Fibroblast of gingiva (primary cell): ENCODE measurements around the gene NHLH2.

Experiments
- DNase-seq: peaks from one replicate; pipeline ENCODE4 v3.0.0-alpha.2; 2011; ENCODE audit warnings: low read depth

The NHLH2 gene

GRCh38 chr1:115840605-115841460 is at the start of gene NHLH2:
TSS of gene NHLH2 (minus strand) at chr1:115841126. CDS start at chr1:115838372, 2,754 bp downstream.
- DNase-seq = no peak

- no peak for DNase-seq
Measured at GRCh38 chr1:115890580-115890979, 49.7 kb upstream of the NHLH2 start.

DNA sequence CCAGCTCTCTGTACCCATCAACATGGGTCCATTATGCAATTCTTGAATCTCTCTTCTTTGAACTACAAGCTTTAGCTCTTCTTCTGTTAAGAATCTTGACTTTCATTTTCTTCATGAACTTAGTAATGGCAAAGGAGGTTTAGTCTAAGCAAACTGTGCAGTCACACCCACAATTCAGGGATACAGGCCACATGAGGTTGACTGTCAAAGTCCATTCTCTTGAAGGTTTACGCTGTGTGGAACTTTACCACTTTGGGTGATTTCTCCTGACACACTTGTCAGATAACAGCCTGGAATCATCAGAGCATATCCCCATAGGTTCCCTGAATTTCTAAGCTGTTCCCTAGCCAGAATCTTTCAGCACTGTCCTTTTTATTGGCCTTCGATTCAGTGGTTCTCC is 48.0 kb upstream of the NHLH2 start:
- no peak for DNase-seq

GRCh38 chr1:115882913-115883902 is 42.3 kb upstream of the NHLH2 start:
- no peak for DNase-seq

GRCh38 chr1:115880981-115881672 is 40.2 kb upstream of the NHLH2 start:
- no peak for DNase-seq

DNA sequence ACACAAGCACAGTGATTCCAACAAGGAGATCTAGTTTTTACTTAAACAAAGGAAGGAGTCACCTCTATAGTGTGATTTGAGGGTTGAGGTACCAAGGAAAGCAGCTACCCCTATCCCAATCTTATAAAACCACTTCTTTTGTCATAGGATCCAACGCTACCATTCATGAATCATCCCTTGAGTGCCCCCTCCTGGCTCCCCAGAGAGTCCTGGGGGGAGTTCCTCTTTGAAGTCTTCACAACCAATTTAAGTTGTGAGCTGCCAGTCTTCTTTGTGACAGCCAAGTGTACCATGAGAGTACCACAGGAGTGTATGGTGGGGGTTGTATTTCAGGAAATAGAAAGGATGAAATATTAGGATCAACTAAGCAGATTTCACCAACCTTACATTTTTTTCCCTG is 39.1 kb upstream of the NHLH2 start:
- no peak for DNase-seq

DNA sequence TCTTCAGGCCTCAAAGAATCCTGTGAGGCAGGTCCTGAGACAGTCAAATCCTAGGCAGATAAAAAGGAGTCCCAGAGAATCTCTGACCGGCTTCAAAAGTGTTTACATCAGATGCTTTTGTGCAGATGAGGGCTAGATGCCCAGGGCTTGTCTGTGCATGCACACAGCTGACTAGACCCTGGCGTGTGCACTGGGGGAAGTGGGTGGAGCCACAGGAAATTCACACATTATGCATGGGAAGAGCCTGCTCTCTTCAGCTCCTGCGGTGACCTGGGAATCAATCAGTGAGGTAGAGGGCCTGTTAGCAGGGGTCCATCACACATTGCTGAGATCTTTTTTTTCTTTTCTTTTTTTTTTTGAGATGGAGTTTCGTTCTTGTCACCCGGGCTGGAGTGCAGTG is 36.6 kb upstream of the NHLH2 start:
- no peak for DNase-seq

DNA sequence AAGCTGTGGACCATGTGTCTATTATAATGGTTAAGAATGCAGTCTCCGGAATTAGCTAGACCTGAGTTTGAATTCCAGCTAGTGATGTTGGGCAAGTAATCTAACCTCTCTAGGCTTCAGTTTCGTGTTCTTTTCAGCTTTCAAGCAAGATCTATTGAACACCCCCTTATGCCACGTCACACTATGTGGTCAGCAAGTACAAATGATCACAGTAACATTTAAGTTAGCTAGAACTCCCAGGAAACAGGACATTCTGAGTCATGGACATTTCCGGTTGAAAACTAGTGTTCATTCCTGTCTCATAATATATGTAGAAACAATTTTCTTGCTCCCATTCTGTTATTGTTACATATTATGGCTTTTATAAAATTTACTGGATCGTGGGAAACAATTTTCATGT is 34.0 kb upstream of the NHLH2 start:
- DNase-seq = no peak

DNA sequence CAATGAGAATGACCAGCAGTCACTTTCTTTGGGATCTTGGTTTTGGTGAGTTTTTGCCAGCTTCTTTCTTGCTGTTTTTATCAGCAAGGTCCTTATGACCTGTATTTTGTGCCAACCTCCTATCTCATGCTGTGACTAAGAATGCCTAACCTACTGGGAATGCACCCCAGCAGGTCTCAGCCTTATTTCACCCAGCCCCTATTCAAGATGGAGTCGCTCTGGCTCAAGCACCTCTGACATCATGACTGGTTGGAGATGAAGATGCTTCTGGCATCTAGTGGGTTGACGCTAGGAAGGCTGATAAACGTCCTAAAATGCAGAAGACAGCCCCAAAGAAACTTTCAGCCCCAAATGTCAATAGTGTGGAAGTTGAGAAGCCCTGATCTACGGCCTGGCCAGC is 33.6 kb upstream of the NHLH2 start:
- DNase-seq = no peak

- DNase-seq = no peak
Measured at GRCh38 chr1:115873184-115873583, 32.3 kb upstream of the NHLH2 start.

DNA sequence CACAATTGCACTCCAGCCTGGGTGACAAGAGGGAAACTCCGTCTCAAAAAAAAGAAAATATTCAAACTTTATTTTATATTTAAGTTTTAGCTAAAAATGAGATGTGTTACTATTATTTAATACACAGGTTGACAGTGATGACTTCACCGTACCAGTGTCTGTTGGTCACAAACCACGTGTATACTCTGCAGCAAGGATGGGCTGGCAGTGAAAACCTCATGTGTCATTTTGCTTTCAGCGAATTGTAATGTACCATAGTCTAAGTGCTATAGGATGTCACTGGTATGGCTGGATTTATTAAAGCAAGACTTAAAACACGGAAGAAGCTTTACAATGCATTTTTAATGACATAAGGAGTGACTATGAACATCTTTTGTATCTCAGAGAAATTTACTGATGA is 28.1 kb upstream of the NHLH2 start:
- no peak for DNase-seq

GRCh38 chr1:115867216-115867615 is 26.3 kb upstream of the NHLH2 start:
- no peak for DNase-seq

- no peak for DNase-seq
Measured at GRCh38 chr1:115865704-115866380, 24.9 kb upstream of the NHLH2 start.

GRCh38 chr1:115862403-115862802 is 21.5 kb upstream of the NHLH2 start:
- DNase-seq = no peak

GRCh38 chr1:115854005-115854404 is 13.1 kb upstream of the NHLH2 start:
- no peak for DNase-seq

GRCh38 chr1:115850937-115851336 is 10.0 kb upstream of the NHLH2 start:
- no peak for DNase-seq

GRCh38 chr1:115847787-115848186 is 6.9 kb upstream of the NHLH2 start:
- no peak for DNase-seq

- DNase-seq = no peak
Measured at GRCh38 chr1:115842948-115843347, 2.0 kb upstream of the NHLH2 start.

GRCh38 chr1:115839679-115840237 is 1.2 kb downstream of the NHLH2 start:
- DNase-seq = no peak

GRCh38 chr1:115839029-115839678 is 1.8 kb downstream of the NHLH2 start:
- no peak for DNase-seq
